ENCODE measurements around the gene RBM5. TPM values are rescaled to one million over a fixed set of nuclear protein-coding genes. Genes with fewer than 3 reads are reported as not detected.

RBM5 gene
- total RNA-seq, 1 experiment from 2014 or later, result 128 TPM

DNA sequence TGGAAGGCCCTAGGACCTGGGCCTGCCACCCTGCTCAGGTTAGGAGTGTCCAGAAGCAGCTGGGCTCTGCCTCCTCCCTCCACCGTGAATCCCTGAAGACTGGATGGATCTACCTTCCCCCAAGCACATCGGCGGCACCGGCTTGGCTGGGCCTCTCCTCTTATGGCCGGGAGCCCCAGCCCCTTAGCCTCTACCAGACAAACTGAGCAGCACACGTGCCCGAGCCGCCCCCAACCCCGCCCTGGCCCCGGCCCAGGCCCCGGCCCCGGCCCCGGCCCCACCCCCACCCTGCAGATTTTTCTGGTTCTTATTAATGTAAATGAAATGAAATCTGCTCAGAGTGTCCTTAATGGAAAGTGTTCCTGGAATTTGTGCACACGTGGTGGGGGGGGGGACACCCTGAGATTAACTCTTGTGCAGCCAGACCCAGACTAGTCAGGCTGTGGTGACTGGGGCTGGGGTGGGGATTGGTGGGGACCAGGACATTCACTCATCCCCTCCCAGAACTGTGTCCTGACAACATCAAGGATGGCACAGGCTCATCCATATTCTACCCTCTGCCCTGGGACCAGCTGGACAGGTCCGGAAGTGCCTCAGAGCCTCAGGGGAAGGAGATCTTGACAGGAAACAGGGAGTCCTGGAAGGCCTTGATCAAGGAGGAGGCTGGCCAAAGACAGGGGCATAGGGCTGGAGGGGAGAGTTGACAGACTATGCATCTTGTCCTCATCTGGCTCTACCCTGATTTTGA lies 35.5 kb downstream of the RBM5 start:
- Histone ChIP-seq H3K9me3 (ENCODE audit: low read length) (no peaks in the 10 kb centered on the region), H3K79me2 (ENCODE audit: low read length) (no peaks in the 10 kb centered on the region), H3K27ac (ENCODE audit: low read length) (no peak overlapping the region), H3K27me3 (ENCODE audit: low read length) (no peaks in the 10 kb centered on the region), H2AFZ (ENCODE audit: low read length) (no peak overlapping the region), H4K20me1 (ENCODE audit: low read length) (0 out of 2 replicates have a peak, but pooled peaks cover 4% of the 10 kb centered on the region), H3K9ac (ENCODE audit: low read length) (no peak overlapping the region), H3F3A (ENCODE audit: low read length, unreplicated experiment) (no peaks in the 10 kb centered on the region), H3K36me3 (ENCODE audit: low read depth, low read length) (peaks cover 4% of the 10 kb centered on the region; the same call in 1 of the 2 replicates), H3K4me1 (ENCODE audit: insufficient read depth, low read length) (no peaks in the 10 kb centered on the region), H3K9me2 (replicated peaks; ENCODE audit: low read length) (no peaks in the 10 kb centered on the region), H3K4me3 (ENCODE audit: low read length) (no peak overlapping the region), H3K4me2 (ENCODE audit: low read length) (no peak overlapping the region)
- ChIA-PET POLR2A (ENCODE audit: unreplicated experiment) (no interaction called here), CTCF (no interaction called here)
- intact Hi-C loops (cut with micrococcal nuclease), result loop anchor here (5.0 kb wide), 1 partner anchor 48 kb away; no protein-coding TSS in a partner anchor
- no peak for TF ChIP-seq EZH2phosphoT487 (IDR thresholded peaks at IDR 0.05; ENCODE audit: borderline replicate concordance, low read length)
- no peak for TF ChIP-seq EZH2 (IDR thresholded peaks at IDR 0.05; ENCODE audit: low read length, unreplicated experiment)
- TF ChIP-seq, protein P1, sequence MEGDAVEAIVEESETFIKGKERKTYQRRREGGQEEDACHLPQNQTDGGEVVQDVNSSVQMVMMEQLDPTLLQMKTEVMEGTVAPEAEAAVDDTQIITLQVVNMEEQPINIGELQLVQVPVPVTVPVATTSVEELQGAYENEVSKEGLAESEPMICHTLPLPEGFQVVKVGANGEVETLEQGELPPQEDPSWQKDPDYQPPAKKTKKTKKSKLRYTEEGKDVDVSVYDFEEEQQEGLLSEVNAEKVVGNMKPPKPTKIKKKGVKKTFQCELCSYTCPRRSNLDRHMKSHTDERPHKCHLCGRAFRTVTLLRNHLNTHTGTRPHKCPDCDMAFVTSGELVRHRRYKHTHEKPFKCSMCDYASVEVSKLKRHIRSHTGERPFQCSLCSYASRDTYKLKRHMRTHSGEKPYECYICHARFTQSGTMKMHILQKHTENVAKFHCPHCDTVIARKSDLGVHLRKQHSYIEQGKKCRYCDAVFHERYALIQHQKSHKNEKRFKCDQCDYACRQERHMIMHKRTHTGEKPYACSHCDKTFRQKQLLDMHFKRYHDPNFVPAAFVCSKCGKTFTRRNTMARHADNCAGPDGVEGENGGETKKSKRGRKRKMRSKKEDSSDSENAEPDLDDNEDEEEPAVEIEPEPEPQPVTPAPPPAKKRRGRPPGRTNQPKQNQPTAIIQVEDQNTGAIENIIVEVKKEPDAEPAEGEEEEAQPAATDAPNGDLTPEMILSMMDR (conservative IDR thresholded peaks at IDR 0.05; ENCODE audit: low read depth, low read length), result no peak
- no TSS peak for BruUV-seq (replicated peaks)
- DNase-seq (no peak), ATAC-seq (0 out of 2 replicates have a peak, but pooled peaks have one; percentile 2)

DNA sequence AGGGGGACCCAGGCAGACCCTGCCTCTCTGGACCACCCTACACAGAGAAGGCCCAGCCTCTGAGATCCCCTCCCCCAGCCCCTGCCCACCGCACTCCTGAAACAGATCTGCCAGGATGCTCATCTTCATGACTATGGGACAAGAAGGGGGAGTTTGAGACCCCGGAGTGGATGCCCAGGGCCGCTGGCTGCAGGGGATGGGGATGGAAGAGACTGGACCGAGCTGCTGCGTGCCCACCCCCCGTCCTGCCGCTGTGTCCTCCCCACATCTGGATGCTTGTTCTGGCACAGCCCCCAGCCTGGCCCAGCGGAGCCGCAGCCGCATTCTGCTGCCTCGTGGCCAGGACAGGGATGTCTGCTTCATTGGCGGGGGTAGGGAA lies 36.1 kb downstream of the RBM5 start:
- POLR2A ChIA-PET (ENCODE audit: unreplicated experiment), result no interaction called here

More for the DNA sequence above, 36.1 kb downstream of the RBM5 start:
- ATAC-seq (no peak), DNase-seq (no peak)
- no peaks in the 10 kb centered on the region for H3K4me1 ChIP-seq (ENCODE audit: insufficient read depth, low read length)
- 0 out of 2 replicates have a peak, but pooled peaks cover 4% of the 10 kb centered on the region for H4K20me1 ChIP-seq (ENCODE audit: low read length)
- BruUV-seq (replicated peaks), result no TSS peak
- no peak overlapping the region for H2AFZ ChIP-seq (ENCODE audit: low read length)
- H3K27me3 ChIP-seq (ENCODE audit: low read length), result no peaks in the 10 kb centered on the region
- H3K27ac ChIP-seq (ENCODE audit: low read length), result no peak overlapping the region
- no peaks in the 10 kb centered on the region for H3F3A ChIP-seq (ENCODE audit: low read length, unreplicated experiment)
- H3K9me3 ChIP-seq (ENCODE audit: low read length), result no peaks in the 10 kb centered on the region
- intact Hi-C loops (cut with micrococcal nuclease), result loop anchor here (5.0 kb wide), 1 partner anchor 48 kb away; no protein-coding TSS in a partner anchor
- no peak overlapping the region for H3K4me3 ChIP-seq (ENCODE audit: low read length)
- no peaks in the 10 kb centered on the region for H3K9me2 ChIP-seq (replicated peaks; ENCODE audit: low read length)
- H3K4me2 ChIP-seq (ENCODE audit: low read length), result no peak overlapping the region
- H3K79me2 ChIP-seq (ENCODE audit: low read length), result no peaks in the 10 kb centered on the region
- peaks cover 4% of the 10 kb centered on the region; the same call in 1 of the 2 replicates for H3K36me3 ChIP-seq (ENCODE audit: low read depth, low read length)
- CTCF ChIA-PET, result no interaction called here
- no peak overlapping the region for H3K9ac ChIP-seq (ENCODE audit: low read length)
- TF ChIP-seq EZH2 (IDR thresholded peaks at IDR 0.05; ENCODE audit: low read length, unreplicated experiment), result no peak
- TF ChIP-seq, protein P1 (conservative IDR thresholded peaks at IDR 0.05; ENCODE audit: low read depth, low read length), result no peak
- TF ChIP-seq EZH2phosphoT487 (IDR thresholded peaks at IDR 0.05; ENCODE audit: borderline replicate concordance, low read length), result no peak

Data from PC-3 (cell line).